HepG2 (cell line): ENCODE data around the gene DAPL1. TPM values are rescaled to one million over a fixed set of nuclear protein-coding genes. Genes with fewer than 3 reads are reported as not detected.

Source experiments
- BRCA1 ChIP-seq: sonication (generic); formaldehyde crosslinking; IDR thresholded peaks from 2 replicates; pipeline ENCODE4 v1.4.0; 2020; ENCODE audit warnings: missing genetic modification reagents
- GATAD2A ChIP-seq: IDR thresholded peaks from 2 replicates; pipeline ENCODE4 v1.6.1; 2016
- HMGXB4 ChIP-seq, 2 experiments: sonication (generic) in 1 of 2; formaldehyde crosslinking in 1 of 2; IDR thresholded peaks; 2 replicates each; pipeline versions ENCODE4 v1.4.0 to v1.6.1; 2018 to 2020; ENCODE audit warnings: missing genetic modification reagents in 2 of 2, borderline replicate concordance in 1 of 2, low read depth in 1 of 2, mild to moderate bottlenecking in 1 of 2, missing biosample characterization in 1 of 2
- HNF1B ChIP-seq: sonication (generic); formaldehyde crosslinking; IDR thresholded peaks from 2 replicates; pipeline ENCODE4 v1.5.1; 2020; ENCODE audit warnings: mild to moderate bottlenecking, moderate library complexity, missing genetic modification reagents
- IKZF5 ChIP-seq: IDR thresholded peaks from 2 replicates; pipeline ENCODE4 v1.6.1; 2018; ENCODE audit warnings: missing genetic modification reagents, mild to moderate bottlenecking, missing compliant biosample characterization
- KLF9 ChIP-seq: IDR thresholded peaks from 2 replicates; pipeline ENCODE4 v1.6.1; 2016; ENCODE audit warnings: low read depth
- MIER2 ChIP-seq: IDR thresholded peaks from 2 replicates; pipeline ENCODE4 v1.6.1; 2016; ENCODE audit warnings: missing biosample characterization, missing genetic modification reagents
- PBX2 ChIP-seq: IDR thresholded peaks from 2 replicates; pipeline ENCODE4 v1.6.1; 2016; ENCODE audit warnings: control low read depth
- PITX1 ChIP-seq: sonication (generic); formaldehyde crosslinking; IDR thresholded peaks from 2 replicates; pipeline ENCODE4 v1.5.1; 2020; ENCODE audit warnings: mild to moderate bottlenecking, missing genetic modification reagents
- REXO4 ChIP-seq: sonication (generic); formaldehyde crosslinking; IDR thresholded peaks from 2 replicates; pipeline ENCODE4 v1.8.0; 2022; ENCODE audit warnings: missing genetic modification reagents, mild to moderate bottlenecking, borderline replicate concordance
- SPEN ChIP-seq: sonication (generic); formaldehyde crosslinking; IDR thresholded peaks from 2 replicates; pipeline ENCODE4 v1.5.1; 2020; ENCODE audit warnings: low read depth, mild to moderate bottlenecking, missing genetic modification reagents
- STAT6 ChIP-seq: sonication (generic); formaldehyde crosslinking; IDR thresholded peaks from 2 replicates; pipeline ENCODE4 v1.4.0; 2020; ENCODE audit warnings: missing genetic modification reagents, mild to moderate bottlenecking, borderline replicate concordance
- SYNCRIP ChIP-seq: fragments of 200-400 bp; formaldehyde crosslinking; IDR thresholded peaks from 2 replicates; pipeline ENCODE4 v1.6.1; 2018; ENCODE audit warnings: mild to moderate bottlenecking, low read depth, low read length; ENCODE audit not compliant: insufficient read depth
- TBP ChIP-seq: sonication (generic); formaldehyde crosslinking; IDR thresholded peaks from 2 replicates; pipeline ENCODE4 v1.5.0; 2020; ENCODE audit warnings: missing genetic modification reagents
- ZNF263 ChIP-seq: sonication (generic); formaldehyde crosslinking; IDR thresholded peaks from 2 replicates; pipeline ENCODE4 v1.4.0; 2020; ENCODE audit warnings: missing genetic modification reagents
- ZNF362 ChIP-seq: sonication (generic); formaldehyde crosslinking; IDR thresholded peaks from 2 replicates; pipeline ENCODE4 v1.4.0; 2020; ENCODE audit warnings: missing genetic modification reagents, mild to moderate bottlenecking, borderline replicate concordance
- ZNF572 ChIP-seq: sonication (generic); formaldehyde crosslinking; IDR thresholded peaks from 2 replicates; pipeline ENCODE4 v1.5.1; 2020; ENCODE audit warnings: mild to moderate bottlenecking, missing genetic modification reagents
- ZNF652 ChIP-seq: IDR thresholded peaks from 2 replicates; pipeline ENCODE4 v1.6.1; 2016; ENCODE audit warnings: low read depth, borderline replicate concordance
- ZNF773 ChIP-seq: sonication (generic); formaldehyde crosslinking; IDR thresholded peaks from 2 replicates; pipeline ENCODE4 v1.4.0; 2020; ENCODE audit warnings: missing genetic modification reagents, borderline replicate concordance
- polyA plus RNA-seq, 8 experiments: library from polyadenylated mRNA; depleted of rRNA in 3 of 8; stranded (reverse) in 7 of 8; unstranded in 1 of 8; fragments of >200 nt; fragmentation: Illumina TruSeq in 4 of 8; extraction: Trizol in 4 of 8; gene quantifications; 2 replicates each; pipeline versions ENCODE4 v1.2.1 to v1.2.3, GENCODE V29; 2011 to 2016; ENCODE audit warnings: low read depth in 4 of 8, missing spikeins in 1 of 8, mixed read lengths in 1 of 8; ENCODE audit not compliant: insufficient read depth in 1 of 8
- total RNA-seq, 5 experiments: library from RNA; depleted of rRNA; stranded (reverse); fragments of >200 nt; fragmentation: Illumina TruSeq; extraction: Trizol; gene quantifications; 2 replicates each; pipeline ENCODE4 v1.2.3, GENCODE V29; 2016; ENCODE audit warnings: low read depth in 1 of 5

The DAPL1 gene
- total and polyA plus RNA-seq, 2 of the 13 experiments (the other 11 are each of a cell fraction or from before 2014, with no cell fraction given) = not detected

- no peak for TF ChIP-seq STAT6 (CRISPR knock-in tag)
- TF ChIP-seq ZNF572 (CRISPR knock-in tag) = no peak
- no peak for TF ChIP-seq BRCA1 (CRISPR knock-in tag)
- 0 out of 2 replicates have a peak, but pooled peaks have one; percentile 42 for TF ChIP-seq SPEN (CRISPR knock-in tag)
- no peak for TF ChIP-seq IKZF5 (CRISPR knock-in tag)
- no peak for TF ChIP-seq ZNF652 (CRISPR knock-in tag)
- no peak for TF ChIP-seq ZNF362
- TF ChIP-seq TBP (CRISPR knock-in tag) = no peak
- TF ChIP-seq KLF9 (CRISPR knock-in tag) = no peak
- TF ChIP-seq GATAD2A (CRISPR knock-in tag) = no peak
- TF ChIP-seq PBX2 (CRISPR knock-in tag) = peak; percentile 23; the same call in 1 of the 2 replicates
- no peak for TF ChIP-seq ZNF263
- TF ChIP-seq HMGXB4 (CRISPR knock-in tag; IDR thresholded peaks at IDR 0.05; ENCODE audit: borderline replicate concordance in 1 of 2, low read depth in 1 of 2) = peak in 1 of 2 experiments; percentile 59; a peak in 1 of 4 replicates
- no peak for TF ChIP-seq MIER2 (CRISPR knock-in tag)
- no peak for TF ChIP-seq ZNF773 (CRISPR knock-in tag)
- TF ChIP-seq HNF1B (CRISPR knock-in tag) = peak; percentile 59; the same call in 1 of the 2 replicates
- TF ChIP-seq PITX1 = peak; percentile 52; the same call in 1 of the 2 replicates
- no peak for TF ChIP-seq REXO4 (CRISPR knock-in tag)
- no peak for TF ChIP-seq SYNCRIP
Measured at GRCh38 chr2:158753641-158754611, 41.2 kb upstream of the DAPL1 start (continued).
